Tibial nerve (tissue), 4 donors: ENCODE results near the gene ATP1A2. TPM values are rescaled to one million over a fixed set of nuclear protein-coding genes. Genes with fewer than 3 reads are reported as not detected.
A peak's percentile ranks its signal among the peaks of the same experiment; 100 is the strongest.

Experiments
- DNase-seq, 2 donors: peaks; one replicate each; pipeline ENCODE4 v3.0.0-alpha.2; 2019; ENCODE audit warnings: low spot score in 2 of 2
- H3K27ac ChIP-seq, 4 donors: fragments of 200-600 bp; sonication (generic) in 3 of 4; one replicate each; pipeline ENCODE4 v1.5.1; 2017 to 2019; ENCODE audit warnings: mild to moderate bottlenecking in 1 of 4
- H3K27me3 ChIP-seq, 2 donors: fragments of 200-600 bp; sonication (generic) in 1 of 2; one replicate each; pipeline versions ENCODE4 v1.5.1 to v1.6.0; 2017 to 2019
- H3K36me3 ChIP-seq, 3 donors: fragments of 200-600 bp; sonication (generic); one replicate each; pipeline ENCODE4 v1.5.1; 2018 to 2019
- H3K4me1 ChIP-seq, 4 donors: fragments of 200-600 bp; sonication (generic) in 3 of 4; one replicate each; pipeline ENCODE4 v1.5.1; 2017 to 2019
- H3K4me3 ChIP-seq, 4 donors: fragments of 200-600 bp; sonication (generic) in 3 of 4; one replicate each; pipeline ENCODE4 v1.5.1; 2017 to 2019; ENCODE audit warnings: mild to moderate bottlenecking in 1 of 4, moderate library complexity in 1 of 4
- H3K9me3 ChIP-seq, 4 donors: fragments of 200-600 bp; sonication (generic) in 3 of 4; one replicate each; pipeline ENCODE4 v1.5.1; 2017 to 2019
- CTCF ChIP-seq, 5 experiments: fragments of 200-600 bp in 3 of 5; fragments of 450-650 bp in 2 of 5; sonication (generic) in 3 of 5; IDR thresholded peaks; one replicate each; pipeline ENCODE4 v1.5.1; 2016 to 2019; ENCODE audit warnings: antibody characterized with exemption in 5 of 5, mild to moderate bottlenecking in 3 of 5, moderate library complexity in 2 of 5
- EP300 ChIP-seq, 2 donors: sonication (generic); formaldehyde crosslinking; IDR thresholded peaks; one replicate each; pipeline ENCODE4 v1.6.1; 2017; ENCODE audit warnings: antibody characterized with exemption in 2 of 2, mild to moderate bottlenecking in 1 of 2
- POLR2A ChIP-seq, 2 donors: fragments of 450-650 bp; IDR thresholded peaks; one replicate each; pipeline ENCODE4 v1.6.1; 2017; ENCODE audit warnings: antibody characterized with exemption in 2 of 2, mild to moderate bottlenecking in 2 of 2, moderate library complexity in 2 of 2
- WGBS, 2 donors: methylation state at CpG; one replicate each; pipeline ENCODE4 v1.1.5; 2018; 5-methylcytosine and 5-hydroxymethylcytosine counted together
- total RNA-seq, 4 donors: library from RNA; depleted of rRNA; stranded (reverse); fragments of >200 nt; gene quantifications; one replicate each; pipeline ENCODE4 v1.1.0, GENCODE V29; 2016

Gene ATP1A2
- total RNA-seq, 4 donors from 2014 or later, result 173 to 211 (median 201) TPM

- Histone ChIP-seq H3K9me3 (no peaks in the 10 kb centered on the region), H3K27ac (peak overlapping the region in 2 of 4 donors; percentile 26 to 84), H3K36me3 (no peaks in the 10 kb centered on the region), H3K4me3 (no peak overlapping the region), H3K27me3 (no peaks in the 10 kb centered on the region), H3K4me1 (peaks cover 0 to 59% (median 6%) of the 10 kb centered on the region in 4 donors)
- DNase-seq, result no peak
- TF ChIP-seq EP300 (IDR thresholded peaks at IDR 0.05) (no peak), POLR2A (IDR thresholded peaks at IDR 0.05) (no peak), CTCF (IDR thresholded peaks at IDR 0.05) (no peak)
- 62 to 66% methylated on average over 12 of the region's 12 CpGs for WGBS, 2 donors
Measured at GRCh38 chr1:160112357-160112756, 3.2 kb upstream of the ATP1A2 start.

- Histone ChIP-seq H3K27ac (peak overlapping the region in 3 of 4 donors; percentile 5 to 94 (median 84)), H3K4me1 (peaks cover 0 to 65% (median 7%) of the 10 kb centered on the region in 4 donors), H3K27me3 (no peaks in the 10 kb centered on the region), H3K4me3 (no peak overlapping the region), H3K9me3 (no peaks in the 10 kb centered on the region), H3K36me3 (no peaks in the 10 kb centered on the region)
- DNase-seq, result no peak
- TF ChIP-seq CTCF (IDR thresholded peaks at IDR 0.05) (no peak), EP300 (IDR thresholded peaks at IDR 0.05) (no peak), POLR2A (IDR thresholded peaks at IDR 0.05) (no peak)
- WGBS, 2 donors, result 72 to 74% methylated on average over 8 of the region's 8 CpGs
Measured at GRCh38 chr1:160113407-160113806, 2.2 kb upstream of the ATP1A2 start.

- Histone ChIP-seq H3K4me3 (no peak overlapping the region), H3K27me3 (no peaks in the 10 kb centered on the region), H3K4me1 (peaks cover 0 to 65% (median 10%) of the 10 kb centered on the region in 4 donors), H3K36me3 (no peaks in the 10 kb centered on the region), H3K9me3 (no peaks in the 10 kb centered on the region), H3K27ac (peak overlapping the region; percentile 37 to 94 (median 66))
- 55 to 57% methylated on average over 4 of the region's 4 CpGs for WGBS, 2 donors
- no peak for TF ChIP-seq CTCF (IDR thresholded peaks at IDR 0.05)
- TF ChIP-seq EP300 (IDR thresholded peaks at IDR 0.05), result no peak
- TF ChIP-seq POLR2A (IDR thresholded peaks at IDR 0.05), result no peak
- DNase-seq, result no peak
Measured at GRCh38 chr1:160114085-160114484, 1.5 kb upstream of the ATP1A2 start.

GRCh38 chr1:160116283-160117147 lies 956 bp downstream of the ATP1A2 start:
- Histone ChIP-seq H3K4me3 (peak overlapping the region; percentile 36 to 58 (median 40)), H3K36me3 (peaks cover 0 to 8% (median 0%) of the 10 kb centered on the region in 3 donors), H3K27me3 (no peaks in the 10 kb centered on the region), H3K9me3 (no peaks in the 10 kb centered on the region), H3K27ac (peak overlapping the region; percentile 47 to 94 (median 80)), H3K4me1 (peaks cover 0 to 76% (median 15%) of the 10 kb centered on the region in 4 donors)
- 19 to 35% methylated on average over 12 of the region's 12 CpGs for WGBS, 2 donors
- no peak for DNase-seq
- TF ChIP-seq EP300 (IDR thresholded peaks at IDR 0.05) (no peak), POLR2A (IDR thresholded peaks at IDR 0.05) (no peak), CTCF (IDR thresholded peaks at IDR 0.05) (no peak)

GRCh38 chr1:160117300-160117699 lies 1.7 kb downstream of the ATP1A2 start:
- 9 to 25% methylated on average over 1 of the region's 1 CpG for WGBS, 2 donors
- no peak for TF ChIP-seq POLR2A (IDR thresholded peaks at IDR 0.05)
- TF ChIP-seq EP300 (IDR thresholded peaks at IDR 0.05), result no peak
- TF ChIP-seq CTCF (IDR thresholded peaks at IDR 0.05), result no peak
- Histone ChIP-seq H3K27ac (peak overlapping the region; percentile 47 to 94 (median 80)), H3K4me1 (peaks cover 0 to 70% (median 17%) of the 10 kb centered on the region in 4 donors), H3K36me3 (peaks cover 0 to 11% (median 0%) of the 10 kb centered on the region in 3 donors), H3K9me3 (no peaks in the 10 kb centered on the region), H3K4me3 (peak overlapping the region; percentile 36 to 58 (median 40)), H3K27me3 (no peaks in the 10 kb centered on the region)
- no peak for DNase-seq
